Activated T-helper 1 cell treated with anti-CD3 and anti-CD28 coated beads, Interleukin-12 subunit alpha, Interleukin-12 subunit beta, Interleukin-2, Interleukin-4 antibody, amounts not matched to agents 30 ng/mL and 10 ng/mL and 1 ng/mL, durations not matched to agents 14 hours and 24 hours and 36 hours (primary cell): ENCODE results near the gene ANKHD1. TPM values are rescaled to one million over a fixed set of nuclear protein-coding genes. Genes with fewer than 3 reads are reported as not detected.

Experiments used
- DNase-seq: peaks from one replicate; pipeline ENCODE4 v3.0.0; 2021; ENCODE audit warnings: low spot score
- H3K27ac Mint-ChIP-seq: one replicate; pipeline ENCODE4 v1.8.0; 2021; ENCODE audit warnings: mild to moderate bottlenecking, mixed read lengths
- H3K27me3 Mint-ChIP-seq: one replicate; pipeline ENCODE4 v1.8.0; 2022; ENCODE audit warnings: mild to moderate bottlenecking, moderate library complexity, mixed read lengths; ENCODE audit not compliant: insufficient read depth
- H3K36me3 Mint-ChIP-seq: one replicate; pipeline ENCODE4 v1.8.0; 2021; ENCODE audit warnings: low read depth, mixed read lengths
- H3K4me1 Mint-ChIP-seq: one replicate; pipeline ENCODE4 v1.8.0; 2021; ENCODE audit warnings: low read depth, mixed read lengths
- H3K4me3 Mint-ChIP-seq: one replicate; pipeline ENCODE4 v1.8.0; 2021; ENCODE audit warnings: mild to moderate bottlenecking, moderate library complexity, mixed read lengths
- H3K9me3 Mint-ChIP-seq: one replicate; pipeline ENCODE4 v1.8.0; 2021; ENCODE audit warnings: mixed read lengths
- intact Hi-C: fragments of 100-400 bp; cut with micrococcal nuclease; formaldehyde crosslinking; loops from one replicate; pipeline ENCODE4 v1.15.1; 2024
- total RNA-seq: library from RNA; stranded (reverse); gene quantifications from 2 replicates; pipeline ENCODE4 v1.2.3, GENCODE V29; 2022

ANKHD1 gene
- total RNA-seq, 1 donor from 2014 or later = 121 TPM

GRCh38 chr5:140555747-140556312 lies 154.2 kb downstream of the ANKHD1 start:
- no peak for DNase-seq
- peaks cover 57% of the 10 kb centered on the region for H3K4me1 Mint-ChIP-seq
- intact Hi-C loops = loop anchor here (2.0 to 10.0 kb wide), 4 partner anchors 91 to 301 kb away; partner anchors contain the start of genes IK, NDUFA2, PFDN1 and ZMAT2
- peak overlapping the region; percentile 88 for H3K4me3 Mint-ChIP-seq
- H3K27ac Mint-ChIP-seq = peak overlapping the region; percentile 89
- no peaks in the 10 kb centered on the region for H3K27me3 Mint-ChIP-seq
- H3K9me3 Mint-ChIP-seq = no peaks in the 10 kb centered on the region
- peaks cover 45% of the 10 kb centered on the region for H3K36me3 Mint-ChIP-seq

GRCh38 chr5:140556438-140556837 lies 154.8 kb downstream of the ANKHD1 start:
- Mint-ChIP-seq H3K36me3 (peaks cover 43% of the 10 kb centered on the region), H3K4me1 (peaks cover 52% of the 10 kb centered on the region), H3K27me3 (no peaks in the 10 kb centered on the region), H3K27ac (peak overlapping the region; percentile 89), H3K9me3 (no peaks in the 10 kb centered on the region), H3K4me3 (peak overlapping the region; percentile 88)
- intact Hi-C loops = loop anchor here (2.0 to 10.0 kb wide), 4 partner anchors 90 to 302 kb away; partner anchors contain the start of genes IK, NDUFA2, PFDN1 and ZMAT2
- no peak for DNase-seq

- H3K4me1 Mint-ChIP-seq = peaks cover 47% of the 10 kb centered on the region
- intact Hi-C loops = loop anchor here (1.0 to 10.0 kb wide), 8 partner anchors 8 to 302 kb away; partner anchors contain the start of genes EIF4EBP3, IK, NDUFA2 and PFDN1
Observed at GRCh38 chr5:140557136-140557805, 155.6 kb downstream of the ANKHD1 start, which contains the start of gene SRA1. Gene SRA1, minus strand, starts transcription at chr5:140557473. Its CDS starts 21 bp downstream, at chr5:140557452.

GRCh38 chr5:140557965-140558364 lies 156.3 kb downstream of the ANKHD1 start:
- Mint-ChIP-seq H3K4me3 (peak overlapping the region; percentile 88), H3K9me3 (no peaks in the 10 kb centered on the region), H3K27ac (peak overlapping the region; percentile 89), H3K4me1 (peaks cover 50% of the 10 kb centered on the region), H3K36me3 (peaks cover 39% of the 10 kb centered on the region), H3K27me3 (no peaks in the 10 kb centered on the region)
- intact Hi-C loops = loop anchor here (1.0 to 10.0 kb wide), 8 partner anchors 7 to 303 kb away; partner anchors contain the start of genes EIF4EBP3, IK, NDUFA2 and PFDN1
- DNase-seq = no peak

More at GRCh38 chr5:140557136-140557805, 155.6 kb downstream of the ANKHD1 start, which contains the start of gene SRA1:
- DNase-seq = peak; percentile 90
- no peaks in the 10 kb centered on the region for H3K27me3 Mint-ChIP-seq
- H3K27ac Mint-ChIP-seq = peak within 1 kb of the TSS; percentile 89
- no peaks in the 10 kb centered on the region for H3K9me3 Mint-ChIP-seq
- H3K36me3 Mint-ChIP-seq = peaks cover 42% of the 10 kb centered on the region
- peak within 1 kb of the TSS; percentile 88 for H3K4me3 Mint-ChIP-seq

GRCh38 chr5:140558542-140558941 lies 156.9 kb downstream of the ANKHD1 start:
- peaks cover 49% of the 10 kb centered on the region for H3K4me1 Mint-ChIP-seq
- no peak overlapping the region for H3K27ac Mint-ChIP-seq
- no peak for DNase-seq
- no peaks in the 10 kb centered on the region for H3K9me3 Mint-ChIP-seq
- H3K36me3 Mint-ChIP-seq = peaks cover 33% of the 10 kb centered on the region
- no peak overlapping the region for H3K4me3 Mint-ChIP-seq
- H3K27me3 Mint-ChIP-seq = no peaks in the 10 kb centered on the region
- intact Hi-C loops = loop anchor here (10.0 kb wide), 1 partner anchor 304 kb away; no protein-coding TSS in a partner anchor

DNA sequence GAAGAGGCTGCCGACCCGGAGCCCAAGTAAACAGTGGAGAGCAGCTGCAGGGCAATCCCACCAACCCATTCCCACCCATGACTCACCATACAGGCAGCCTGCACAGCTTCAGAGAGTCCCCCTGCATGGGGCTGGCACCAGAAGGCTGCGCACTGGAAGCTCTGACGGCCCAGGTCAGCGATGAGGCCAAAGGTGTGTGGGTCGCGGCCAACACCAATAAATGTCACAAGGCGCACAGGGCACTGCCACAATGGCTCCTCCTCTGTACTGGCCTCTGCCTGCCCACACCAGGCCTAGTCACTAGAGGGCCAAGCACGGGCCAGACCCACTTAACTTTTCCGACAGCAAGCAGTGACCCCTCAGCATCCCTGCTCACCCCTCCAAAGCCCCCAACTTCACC lies 158.6 kb downstream of the ANKHD1 start:
- H3K4me1 Mint-ChIP-seq = peaks cover 48% of the 10 kb centered on the region
- H3K27me3 Mint-ChIP-seq = no peaks in the 10 kb centered on the region
- intact Hi-C loops = loop anchor here (10.0 kb wide), 1 partner anchor 1055 kb away; the partner anchor contains the start of gene DIAPH1
- DNase-seq = no peak
- peaks cover 27% of the 10 kb centered on the region for H3K36me3 Mint-ChIP-seq
- peak overlapping the region; percentile 47 for H3K27ac Mint-ChIP-seq
- H3K4me3 Mint-ChIP-seq = no peak overlapping the region
- no peaks in the 10 kb centered on the region for H3K9me3 Mint-ChIP-seq

- H3K36me3 Mint-ChIP-seq = peaks cover 20% of the 10 kb centered on the region
- DNase-seq = no peak
- no peaks in the 10 kb centered on the region for H3K9me3 Mint-ChIP-seq
- intact Hi-C loops = loop anchor here (10.0 kb wide), 1 partner anchor 1053 kb away; the partner anchor contains the start of gene DIAPH1
- H3K27me3 Mint-ChIP-seq = no peaks in the 10 kb centered on the region
- H3K4me3 Mint-ChIP-seq = no peak overlapping the region
- H3K4me1 Mint-ChIP-seq = peaks cover 46% of the 10 kb centered on the region
- H3K27ac Mint-ChIP-seq = no peak overlapping the region
Observed at GRCh38 chr5:140561753-140562523, 160.3 kb downstream of the ANKHD1 start.

DNA sequence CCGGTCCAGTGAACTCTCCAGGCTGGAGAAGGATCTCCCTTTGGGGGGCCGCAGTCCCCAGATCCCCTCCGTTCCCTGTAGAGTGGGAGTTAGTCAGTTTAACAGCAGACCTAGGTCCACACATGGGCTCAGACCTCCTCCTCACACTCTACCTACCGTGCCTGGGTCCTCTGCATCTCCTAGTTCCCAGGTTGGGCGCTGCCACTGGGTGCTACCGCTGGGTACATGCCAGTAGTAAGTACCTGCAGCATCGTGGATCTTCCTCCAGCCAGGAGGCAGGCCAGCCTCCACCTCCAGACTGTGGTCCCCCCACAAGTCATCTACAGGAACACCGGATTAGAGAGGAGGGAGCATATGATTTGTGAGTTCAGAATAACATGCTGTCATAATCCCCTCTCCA lies 162.0 kb downstream of the ANKHD1 start:
- intact Hi-C loops = loop anchor here (10.0 kb wide), 1 partner anchor 1051 kb away; the partner anchor contains the start of gene DIAPH1
- no peak for DNase-seq
- H3K36me3 Mint-ChIP-seq = peaks cover 27% of the 10 kb centered on the region
- H3K4me3 Mint-ChIP-seq = peak overlapping the region; percentile 95
- H3K27me3 Mint-ChIP-seq = no peaks in the 10 kb centered on the region
- H3K9me3 Mint-ChIP-seq = no peaks in the 10 kb centered on the region
- H3K27ac Mint-ChIP-seq = peak overlapping the region; percentile 79
- H3K4me1 Mint-ChIP-seq = peaks cover 46% of the 10 kb centered on the region

DNA sequence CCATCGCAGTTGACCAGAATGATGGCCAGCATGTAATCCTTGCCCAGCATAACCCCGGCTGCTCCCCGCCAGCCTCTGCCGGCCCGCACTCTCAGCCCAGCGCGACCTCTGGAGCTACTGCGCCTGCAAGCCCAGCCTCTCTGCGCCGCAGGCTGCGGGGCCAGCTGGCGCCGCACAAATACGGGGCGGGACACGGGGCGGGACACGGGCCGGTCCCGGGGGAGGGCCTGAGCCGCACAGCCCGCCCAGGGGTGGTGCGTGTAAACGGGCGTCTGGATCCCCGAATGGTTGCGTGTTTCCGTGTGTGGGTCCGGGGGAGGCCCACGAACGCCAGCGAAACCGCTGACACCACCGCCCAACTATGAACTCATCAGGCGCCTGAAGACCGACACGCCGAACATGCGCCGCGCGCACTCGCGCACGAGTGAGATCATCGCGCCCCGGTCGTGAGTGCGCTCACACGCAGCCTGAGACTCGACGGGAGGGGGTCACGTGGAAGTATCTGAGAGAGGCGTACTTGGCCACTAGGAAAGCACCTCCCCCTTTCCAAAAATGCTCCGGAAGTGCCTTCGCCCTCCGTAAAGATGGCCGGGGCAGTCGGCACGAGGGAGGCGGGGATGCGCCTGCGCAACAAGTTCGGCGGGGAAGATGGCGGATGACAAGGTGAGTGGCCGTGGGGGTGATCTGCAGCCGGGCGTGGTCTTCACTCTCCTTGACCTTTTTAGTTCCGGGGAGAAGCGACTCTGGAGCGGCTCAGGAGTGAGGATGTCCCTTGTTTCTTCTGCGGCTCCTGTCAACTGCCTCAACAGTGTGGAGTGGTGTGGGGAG lies 162.8 kb downstream of the ANKHD1 start, which contains the start of the genes APBB3 and SLC35A4:
Gene APBB3 (minus strand): TSS at position 403 of the 828 bp plus-strand sequence. CDS start 353 bp downstream, at position 50.
Gene SLC35A4 (plus strand): TSS at position 633 of the 828 bp plus-strand sequence. CDS start 2,342 bp downstream, outside the sequence.
- H3K36me3 Mint-ChIP-seq = peaks cover 33% of the 10 kb centered on the region
- peak; percentile 98 for DNase-seq
- no peaks in the 10 kb centered on the region for H3K9me3 Mint-ChIP-seq
- no peaks in the 10 kb centered on the region for H3K27me3 Mint-ChIP-seq
- peaks cover 54% of the 10 kb centered on the region for H3K4me1 Mint-ChIP-seq
- H3K27ac Mint-ChIP-seq = peak within 1 kb of the TSS; percentile 96
- H3K4me3 Mint-ChIP-seq = peak within 1 kb of the TSS; percentile 95
- intact Hi-C loops = loop anchor here (1.0 to 10.0 kb wide), 13 partner anchors 7 to 1050 kb away; partner anchors contain the start of genes ANKHD1, CYSTM1, DIAPH1 and EIF4EBP3

- H3K4me1 Mint-ChIP-seq = peaks cover 62% of the 10 kb centered on the region
- no peak for DNase-seq
- H3K9me3 Mint-ChIP-seq = no peaks in the 10 kb centered on the region
- peak overlapping the region; percentile 96 for H3K27ac Mint-ChIP-seq
- H3K4me3 Mint-ChIP-seq = peak overlapping the region; percentile 95
- intact Hi-C loops = loop anchor here (1.0 to 10.0 kb wide), 4 partner anchors 8 to 1050 kb away; partner anchors contain the start of genes DIAPH1, PFDN1, SRA1 and ZMAT2
- no peaks in the 10 kb centered on the region for H3K27me3 Mint-ChIP-seq
- peaks cover 33% of the 10 kb centered on the region for H3K36me3 Mint-ChIP-seq
Observed at GRCh38 chr5:140565024-140565779, 163.6 kb downstream of the ANKHD1 start.

GRCh38 chr5:140565780-140566095 lies 164.1 kb downstream of the ANKHD1 start:
- H3K4me1 Mint-ChIP-seq = peaks cover 65% of the 10 kb centered on the region
- peak overlapping the region; percentile 95 for H3K4me3 Mint-ChIP-seq
- peak overlapping the region; percentile 96 for H3K27ac Mint-ChIP-seq
- no peaks in the 10 kb centered on the region for H3K9me3 Mint-ChIP-seq
- no peaks in the 10 kb centered on the region for H3K27me3 Mint-ChIP-seq
- intact Hi-C loops = loop anchor here (1.0 to 10.0 kb wide), 4 partner anchors 8 to 1049 kb away; partner anchors contain the start of genes DIAPH1, PFDN1, SRA1 and ZMAT2
- DNase-seq = no peak
- peaks cover 33% of the 10 kb centered on the region for H3K36me3 Mint-ChIP-seq
